GM18511 (cell line): ENCODE data around the gene TM4SF20.
"Not testable (repeated sequence)": the region's sequence is repeated elsewhere in the genome, so short reads cannot be mapped to it uniquely, and the experiment has no call there.

ENCODE experiments used
- ATAC-seq: cut with Tn5 transposase; IDR thresholded peaks from one replicate; pipeline ENCODE4 v1.9.1; 2021; ENCODE audit warnings: mild to moderate bottlenecking, moderate library complexity; ENCODE audit not compliant: unreplicated experiment

The TM4SF20 gene

DNA sequence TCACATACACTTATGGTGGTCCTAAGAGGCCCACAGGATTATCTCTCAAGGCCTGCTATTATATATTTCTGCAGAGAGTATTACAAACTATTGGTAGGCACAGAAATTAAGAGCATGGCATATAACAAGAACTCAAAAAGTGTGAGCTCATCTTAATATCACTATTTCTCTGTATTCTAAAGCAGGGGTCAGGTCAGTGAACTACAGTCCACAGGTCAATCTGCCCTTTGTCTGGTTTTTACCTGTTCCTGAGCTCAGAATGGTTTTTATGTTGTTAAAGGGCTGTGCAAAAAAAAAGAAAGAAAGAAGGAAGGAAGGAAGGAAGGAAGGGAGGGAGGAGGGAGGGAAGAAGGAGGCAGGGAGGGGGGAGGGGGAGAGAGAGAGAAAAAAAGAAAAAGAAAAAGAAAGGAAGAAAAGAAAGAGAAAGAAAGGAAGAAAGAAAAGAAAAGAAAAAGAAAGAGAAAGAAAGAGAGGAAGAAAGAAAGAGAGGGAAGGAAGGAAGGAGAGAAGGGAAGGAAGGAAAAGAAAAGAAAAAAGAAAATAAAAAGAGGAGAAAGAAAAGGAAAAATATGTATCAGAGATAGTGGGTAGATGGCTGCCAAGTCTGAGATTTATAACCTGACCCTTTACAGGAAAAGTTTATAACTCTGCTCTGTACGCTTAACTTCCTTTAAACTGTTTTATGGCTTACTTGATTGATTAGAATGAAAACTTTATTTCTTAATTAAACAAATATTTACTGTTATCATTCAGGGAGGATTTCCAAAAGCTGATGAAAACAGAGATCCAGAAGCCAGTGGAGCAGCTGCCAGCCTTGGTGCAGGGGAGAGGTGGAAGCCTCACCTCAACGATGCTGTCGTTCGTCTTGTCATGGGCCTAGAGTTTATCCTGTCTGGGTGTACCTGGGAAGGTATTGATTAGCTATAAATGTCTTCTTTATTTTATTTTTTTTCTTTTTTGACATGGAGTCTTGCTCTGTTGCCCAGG is 19.9 kb upstream of the TM4SF20 start:
- no peak for ATAC-seq

DNA sequence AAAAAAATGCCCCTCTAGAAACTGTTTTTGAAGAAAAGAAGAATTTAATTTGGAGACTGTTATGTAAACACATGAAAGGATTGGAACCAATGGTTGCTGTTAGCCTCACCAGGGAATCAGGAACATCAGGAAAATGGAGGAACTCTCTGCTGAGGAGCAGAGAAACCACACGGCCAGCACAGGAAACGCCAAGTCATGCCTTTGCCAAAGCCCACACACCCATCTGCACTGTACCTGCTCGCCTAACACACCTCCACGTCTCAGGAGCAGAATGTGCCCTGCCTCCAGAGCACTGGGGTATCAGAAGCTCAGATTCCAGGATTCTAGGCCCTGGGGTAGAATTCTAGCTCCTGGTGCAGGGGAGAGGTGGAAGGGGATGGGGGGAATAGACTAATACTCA is 18.5 kb upstream of the TM4SF20 start:
- ATAC-seq = no peak

DNA sequence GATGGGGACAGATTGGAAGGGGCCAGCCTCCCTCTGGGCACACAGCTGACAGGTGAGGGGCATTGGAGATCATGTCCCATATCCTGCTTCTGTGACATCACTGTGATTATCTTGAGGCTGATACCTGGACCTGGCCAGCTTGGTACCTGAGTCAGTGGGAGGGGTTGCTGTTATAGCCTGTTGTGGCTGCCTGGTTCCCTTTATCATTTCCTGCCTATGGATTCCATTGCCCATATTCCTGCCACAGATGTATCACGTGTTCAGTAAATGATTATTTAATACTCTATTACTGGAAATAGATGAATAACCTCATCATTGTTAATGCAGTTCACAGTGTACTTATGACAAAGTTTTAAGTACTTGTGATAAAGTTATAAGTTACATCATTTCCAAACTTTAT is 16.4 kb upstream of the TM4SF20 start:
- ATAC-seq = no peak

DNA sequence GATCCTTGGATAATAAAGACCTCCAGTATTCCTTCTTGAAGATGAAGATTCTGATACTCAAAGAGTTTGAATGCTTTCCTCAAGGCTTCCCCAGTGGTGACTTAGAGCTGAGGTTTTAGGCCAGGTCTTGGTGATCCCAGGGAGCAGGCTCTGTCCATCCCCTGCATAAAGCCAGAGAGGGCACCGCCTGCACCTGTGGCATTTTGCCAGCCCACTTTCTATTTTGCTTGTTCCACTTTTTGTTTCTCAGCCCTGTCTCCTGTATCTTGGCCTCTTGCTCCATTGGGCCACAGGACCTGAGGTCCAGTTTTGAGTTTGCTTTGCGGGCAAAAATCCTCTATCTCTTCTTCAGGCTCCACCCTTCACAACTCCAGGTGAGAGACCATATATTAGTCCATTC is 15.3 kb upstream of the TM4SF20 start:
- no peak for ATAC-seq

DNA sequence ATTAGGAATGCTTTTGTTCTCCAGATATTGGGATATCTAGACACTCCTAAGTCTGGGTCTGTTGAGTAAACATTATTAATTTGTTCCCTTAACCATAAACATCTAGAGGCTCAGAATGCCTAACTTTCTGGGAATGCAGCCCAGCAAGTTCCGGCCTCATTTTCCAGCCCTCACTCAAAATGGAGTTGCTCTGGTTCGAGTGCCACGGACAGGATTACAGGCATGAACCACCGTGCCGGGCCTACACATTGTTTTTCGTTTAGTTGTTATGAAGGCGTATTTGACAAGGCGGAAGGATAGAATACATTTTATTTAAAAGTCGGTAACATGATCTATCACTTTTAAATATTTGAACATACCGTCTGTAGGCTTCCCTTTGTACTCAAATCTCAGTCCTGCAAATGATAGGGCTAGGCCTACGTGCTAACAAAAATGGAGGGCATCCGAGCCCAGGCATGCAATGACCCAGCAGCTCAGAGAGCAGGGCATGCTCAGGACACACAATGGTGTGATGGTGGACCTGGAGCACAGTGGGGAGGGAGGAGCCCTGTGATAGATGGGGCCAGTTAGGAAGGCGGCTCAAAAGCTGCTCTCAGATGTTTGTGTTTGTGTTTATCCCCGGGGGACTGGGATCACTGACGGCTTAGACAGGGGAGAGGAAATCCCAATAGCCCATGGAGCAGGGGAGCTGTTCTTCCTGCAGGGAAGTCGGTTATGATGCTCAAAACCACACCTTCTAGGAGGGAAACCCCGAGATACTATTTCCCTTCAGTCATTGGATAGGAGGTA is 11.6 kb upstream of the TM4SF20 start:
- no peak for ATAC-seq

DNA sequence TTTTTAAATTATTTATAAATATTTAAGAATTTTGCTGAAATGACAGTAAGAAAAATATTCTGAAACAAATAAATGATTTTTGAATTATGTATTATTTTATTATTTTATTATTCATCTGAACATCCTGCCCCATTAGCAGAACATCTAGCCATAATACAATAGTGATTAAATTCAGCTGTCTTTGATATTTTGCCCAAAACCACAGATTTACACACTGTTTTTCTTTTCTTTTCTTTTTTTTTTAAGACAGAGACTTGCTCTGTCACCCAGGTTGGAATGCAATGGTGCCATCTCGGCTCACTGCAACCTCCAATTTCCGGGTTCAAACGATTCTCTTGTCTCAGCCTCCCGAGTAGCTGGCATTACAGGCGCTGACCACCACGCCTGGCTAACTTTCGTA is 10.6 kb upstream of the TM4SF20 start:
- no peak for ATAC-seq

DNA sequence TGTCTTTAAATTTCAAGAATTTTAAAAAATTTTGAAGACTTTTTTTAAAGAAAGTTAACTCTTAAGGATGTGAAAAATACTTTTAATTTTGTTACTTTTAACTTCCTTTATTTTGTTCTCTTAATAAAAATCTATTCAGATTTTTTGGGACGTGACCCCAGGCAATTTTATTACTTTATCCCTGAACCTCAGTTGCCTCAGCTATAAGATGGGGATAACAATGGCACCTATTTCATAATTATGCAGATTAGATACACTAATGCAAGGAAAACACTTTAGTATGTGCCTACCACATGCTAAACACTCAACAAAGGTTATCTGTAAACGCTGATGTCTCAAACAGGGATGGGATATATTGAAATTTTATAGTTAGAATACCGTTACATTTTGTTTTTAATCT is 10.1 kb upstream of the TM4SF20 start:
- ATAC-seq = no peak

DNA sequence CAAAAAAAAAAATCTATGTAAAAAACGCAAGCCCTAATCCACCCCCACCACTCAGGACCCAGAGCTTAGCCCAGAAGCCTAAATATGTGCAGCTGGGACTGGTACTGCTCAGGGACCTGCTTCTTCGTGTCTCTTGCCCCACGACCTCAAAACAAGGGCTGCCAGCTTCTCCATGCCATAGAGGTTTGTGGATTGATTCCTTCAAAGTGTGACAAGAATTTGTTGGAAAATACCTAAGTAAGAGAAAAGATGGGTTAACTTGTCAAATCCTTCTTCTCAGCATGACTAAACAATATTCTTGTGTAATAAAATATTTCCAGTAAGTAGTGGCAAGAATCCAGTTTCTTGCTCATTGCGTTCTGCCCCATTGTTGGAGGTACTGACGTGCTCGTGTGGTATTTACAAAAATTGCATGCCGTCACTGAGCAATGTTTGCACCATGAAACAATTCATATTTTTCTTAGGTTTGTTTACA is 9.5 kb upstream of the TM4SF20 start:
- no peak for ATAC-seq

DNA sequence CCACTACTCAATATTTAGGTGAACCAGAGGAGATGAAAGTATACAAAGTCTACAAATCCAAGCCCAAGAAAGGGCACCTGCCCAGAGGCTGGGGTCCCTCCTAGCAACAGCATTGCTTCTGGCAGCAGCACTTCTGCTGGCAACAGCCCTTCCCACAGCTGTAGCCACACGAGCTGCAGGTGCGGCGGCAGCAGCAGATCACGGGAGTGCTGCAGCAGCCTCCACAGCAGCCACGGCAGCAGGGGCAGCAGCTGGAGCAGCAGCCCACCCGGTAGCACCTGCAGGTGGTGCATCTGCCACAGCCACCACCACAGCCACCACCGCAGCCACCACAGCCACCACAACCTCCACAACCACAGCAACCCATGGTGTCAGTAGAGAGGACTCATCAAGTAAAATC is 8.5 kb upstream of the TM4SF20 start, which contains the start of gene SCYGR1:
TSS of gene SCYGR1 (minus strand) at position 367 of the 400 bp plus-strand sequence. CDS start at position 367, 0 bp downstream.
- ATAC-seq = not testable (repeated sequence)

DNA sequence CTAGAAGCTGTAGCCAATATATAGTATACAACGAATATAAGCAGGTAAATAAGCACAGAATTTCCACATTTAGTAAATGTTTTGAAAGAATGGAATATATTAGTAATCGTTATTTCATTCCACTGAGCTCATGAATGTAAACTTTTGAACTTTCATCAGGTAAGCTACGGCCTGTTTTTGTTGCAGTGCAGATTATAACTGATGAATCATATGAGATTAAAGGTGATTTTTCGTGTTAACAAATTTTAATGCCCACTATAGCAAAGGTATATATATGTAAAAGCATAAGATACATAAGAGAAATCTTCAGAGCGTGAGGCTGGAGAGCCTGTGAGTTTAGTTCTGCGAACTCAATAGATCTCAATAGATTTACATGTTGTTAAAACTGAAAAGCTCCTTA is 7.5 kb upstream of the TM4SF20 start:
- no peak for ATAC-seq

DNA sequence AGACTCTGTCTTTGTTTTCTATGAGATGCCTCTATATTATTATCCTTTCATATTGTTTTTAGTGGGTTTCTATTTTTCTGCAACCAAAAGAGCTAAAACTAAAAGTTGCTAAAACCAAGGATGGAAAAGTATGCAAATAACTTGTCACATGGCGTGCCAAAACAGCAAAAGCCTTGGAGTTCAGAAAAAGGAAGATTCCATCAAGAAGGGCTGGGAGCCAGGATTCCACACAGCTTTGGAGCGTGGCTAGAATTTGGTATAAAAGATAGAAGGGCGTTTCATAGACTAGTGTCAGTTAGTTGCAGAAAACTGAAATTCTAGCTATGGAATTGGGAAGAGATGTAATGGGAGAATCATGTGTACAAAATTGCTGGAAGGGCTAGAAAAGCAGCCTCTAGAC is 4.6 kb upstream of the TM4SF20 start:
- ATAC-seq = no peak

DNA sequence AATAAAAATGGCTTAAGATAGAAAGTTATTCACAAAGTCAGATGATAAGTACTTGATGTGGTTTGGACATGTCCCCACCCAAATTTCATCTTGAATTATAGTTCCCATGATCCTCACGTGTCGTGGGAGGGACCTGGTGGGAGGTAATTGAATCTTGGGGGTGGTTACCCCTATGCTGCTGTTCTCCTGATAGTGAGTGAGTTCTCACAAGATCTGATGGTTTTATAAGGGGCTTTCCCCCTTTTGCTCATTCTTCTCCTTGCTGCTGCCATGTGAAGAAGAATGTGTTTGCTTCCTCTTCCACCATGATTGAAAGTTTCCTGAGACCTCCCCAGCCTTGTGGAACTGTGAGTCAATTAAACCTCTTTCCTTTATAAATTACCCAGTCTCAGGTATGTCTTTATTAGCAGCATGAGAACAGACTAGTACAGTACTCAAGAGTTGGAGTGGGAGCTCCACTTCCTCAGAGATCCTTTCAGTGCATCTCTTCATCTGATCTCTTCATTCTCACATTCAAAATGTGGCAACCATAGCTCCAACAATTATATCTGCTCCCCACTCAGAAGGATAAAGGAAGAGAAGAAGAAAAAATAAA is 3.2 kb upstream of the TM4SF20 start:
- not testable (repeated sequence) for ATAC-seq

DNA sequence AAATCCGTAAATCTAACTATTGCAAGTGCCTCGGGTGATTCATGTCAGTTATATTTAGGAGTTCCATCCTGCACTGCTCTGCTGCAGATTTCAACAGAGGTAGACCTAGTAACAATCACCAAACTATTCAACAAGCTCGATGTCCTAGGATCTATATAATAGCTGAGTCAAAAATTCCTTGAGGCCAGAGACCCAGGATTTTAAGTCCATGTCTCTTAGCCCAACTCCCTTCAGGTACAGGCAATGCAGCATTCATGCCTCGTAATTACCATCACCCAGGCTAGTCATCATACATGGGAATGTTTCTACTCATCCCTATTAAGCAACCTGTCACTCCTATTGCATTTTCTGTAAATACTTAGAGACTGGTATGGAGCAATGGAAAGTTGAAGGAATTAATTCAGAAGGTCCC is 729 bp downstream of the TM4SF20 start:
- ATAC-seq = no peak

DNA sequence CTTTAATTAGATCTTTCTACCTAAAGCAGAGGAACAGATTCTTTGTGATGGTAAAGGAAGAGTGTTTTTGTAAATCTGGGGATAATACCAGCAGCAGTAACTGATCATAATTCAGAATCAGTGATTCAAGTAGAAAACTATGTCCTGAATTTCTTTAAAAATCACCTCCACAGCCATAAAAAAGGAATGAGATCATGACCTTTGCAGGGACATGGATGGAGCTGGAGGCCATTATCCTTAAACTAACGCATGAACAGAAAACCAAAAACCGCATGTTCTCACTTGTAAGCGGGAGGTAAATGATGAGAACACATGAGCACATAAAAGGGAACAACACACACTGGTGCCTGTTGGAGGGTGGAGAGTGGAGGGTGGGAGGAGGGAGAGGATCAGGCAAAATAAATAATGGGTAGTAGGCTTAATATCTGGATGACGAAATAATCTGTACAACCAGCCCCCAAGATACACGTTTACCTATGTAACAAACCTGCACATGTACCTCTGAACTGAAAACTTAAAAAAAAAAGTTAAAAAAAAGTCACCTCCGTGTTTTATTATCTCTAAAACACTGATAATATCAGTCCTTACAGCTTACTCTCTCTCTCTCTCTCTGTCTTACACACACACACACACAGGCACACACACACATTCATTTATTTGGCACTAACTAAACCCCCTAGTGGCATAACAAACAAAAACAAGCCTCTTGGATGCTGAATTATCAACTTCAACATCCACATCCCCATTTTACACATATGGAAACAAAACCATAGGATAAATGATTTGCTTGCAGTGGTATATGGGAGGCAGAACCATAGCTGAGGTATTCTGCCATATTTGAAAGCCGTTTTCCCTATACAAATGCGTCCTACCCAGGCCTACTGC is 1.4 kb downstream of the TM4SF20 start:
- ATAC-seq = no peak

DNA sequence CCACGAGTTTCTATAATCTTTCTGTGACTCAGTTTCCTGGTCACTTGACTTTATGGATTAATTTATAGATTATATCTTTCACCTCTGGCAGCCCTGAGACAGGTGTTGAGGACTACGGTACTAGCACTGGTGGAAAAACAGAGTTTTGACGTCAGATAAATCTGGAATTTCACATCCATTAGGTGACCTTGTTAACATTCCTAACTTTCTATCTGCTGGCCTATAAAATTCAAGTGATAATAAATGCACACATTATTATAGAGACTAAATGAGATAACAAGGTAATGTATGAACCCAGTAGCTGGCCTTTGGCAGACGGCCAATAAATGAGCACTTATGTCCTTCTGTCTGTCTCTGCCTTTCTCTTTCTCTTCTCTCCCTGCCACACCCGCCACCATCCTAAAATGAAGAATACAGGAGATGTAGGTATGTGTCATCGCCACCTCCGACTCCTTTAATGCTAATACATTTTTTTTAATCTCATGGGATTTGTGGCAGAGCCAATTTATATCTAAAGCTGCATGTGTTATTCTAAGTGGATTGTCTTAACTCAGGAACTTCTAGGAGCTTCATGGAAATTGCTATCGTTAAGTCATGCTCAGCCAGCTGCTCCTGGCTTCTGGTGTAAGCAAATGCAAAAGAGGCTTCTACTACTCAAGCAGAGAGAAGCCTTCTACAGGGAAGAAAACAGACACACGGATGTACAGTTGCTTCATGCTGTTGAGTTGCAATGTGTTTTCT is 2.3 kb downstream of the TM4SF20 start:
- no peak for ATAC-seq

DNA sequence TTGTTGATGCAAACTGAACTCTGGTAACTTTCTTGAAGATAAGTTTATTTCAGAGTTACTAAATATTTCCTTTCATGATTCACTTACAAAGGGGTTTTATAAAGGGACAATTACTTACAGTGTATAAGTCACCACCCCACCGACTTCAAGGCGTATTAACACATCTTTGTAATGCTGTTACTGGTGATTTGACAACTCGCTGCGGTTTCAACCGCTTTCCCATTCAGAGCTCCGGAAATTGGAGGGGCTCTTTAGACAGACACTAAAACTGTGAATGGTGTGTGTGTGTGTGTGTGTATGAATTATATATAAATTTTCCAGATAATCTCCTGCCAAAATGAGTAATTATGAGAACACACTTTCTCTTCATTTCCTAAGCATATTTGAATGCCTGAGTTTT is 4.9 kb downstream of the TM4SF20 start:
- no peak for ATAC-seq

DNA sequence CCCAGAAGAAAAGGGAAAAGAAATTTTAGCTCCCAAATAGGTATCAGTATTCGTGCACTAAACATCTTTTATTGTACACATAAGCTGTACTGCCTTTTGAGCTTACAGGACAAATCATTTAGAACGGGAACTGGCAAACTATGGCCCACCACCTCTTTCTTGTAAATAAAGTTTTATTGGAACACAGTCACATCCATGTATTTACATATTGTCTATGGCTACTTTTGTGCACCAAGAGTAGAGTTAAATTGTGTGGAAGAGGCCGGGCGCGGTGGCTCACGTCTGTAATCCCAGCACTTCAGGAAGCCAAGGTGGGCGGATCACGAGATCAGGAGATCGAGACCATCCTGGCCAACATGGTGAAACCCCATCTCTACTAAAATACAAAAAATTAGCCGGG is 5.7 kb downstream of the TM4SF20 start:
- no peak for ATAC-seq

DNA sequence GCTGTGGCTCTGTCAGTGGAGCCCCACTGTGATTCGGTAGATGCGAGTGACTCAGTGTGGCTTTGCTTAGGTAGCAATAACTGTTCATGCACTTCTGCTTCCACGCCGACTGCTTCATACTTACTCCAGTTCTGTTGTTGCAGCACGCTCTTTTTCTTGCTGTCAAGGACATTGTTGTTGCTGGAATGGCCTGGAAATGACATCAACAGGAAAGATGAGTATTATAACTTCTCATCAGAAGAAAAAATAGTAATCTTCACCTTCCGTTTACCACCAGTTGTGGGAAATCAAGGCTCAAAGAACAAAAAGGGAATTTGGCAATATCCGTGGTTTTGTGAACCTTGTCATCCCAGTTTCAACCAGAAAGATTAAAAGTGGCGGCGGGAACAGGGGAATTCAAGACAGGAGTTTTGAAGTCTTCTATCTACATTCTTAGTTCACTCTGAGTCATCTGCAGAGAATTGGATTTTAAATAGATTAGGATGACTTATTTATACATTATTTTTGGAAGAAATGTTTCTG is 8.3 kb downstream of the TM4SF20 start:
- ATAC-seq = no peak

DNA sequence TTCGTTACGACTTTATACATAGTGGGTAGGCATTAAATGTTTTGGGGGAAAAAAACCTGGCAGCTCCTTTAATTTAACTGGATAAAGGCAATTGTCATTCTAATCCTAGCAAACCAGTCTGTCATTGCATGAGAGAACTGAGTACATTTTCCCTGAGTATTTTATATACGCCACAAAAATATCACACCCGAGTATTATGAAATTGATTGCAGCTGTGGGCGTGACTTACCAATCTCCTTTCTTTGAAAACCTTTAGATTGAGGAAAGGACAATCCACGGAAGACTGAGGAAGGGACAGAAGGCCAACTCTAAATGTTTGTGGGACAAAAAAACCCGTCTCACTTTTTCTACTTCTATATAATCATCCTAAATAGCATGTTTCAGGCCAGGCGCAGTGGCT is 9.0 kb downstream of the TM4SF20 start:
- ATAC-seq = no peak
